ENCODE measurements around the gene TCP11L2.

Gene TCP11L2

GRCh38 chr12:106258935-106259334 is 43.6 kb upstream of the TCP11L2 start:
- Histone ChIP-seq H3K27me3 (ENCODE audit: insufficient read depth, low read length, poor library complexity, severe bottlenecking) (no peaks in the 10 kb centered on the region), H3K36me3 (ENCODE audit: insufficient read depth, low read length) (no peaks in the 10 kb centered on the region), H4K20me1 (ENCODE audit: insufficient read depth, low read length, poor library complexity, severe bottlenecking) (no peaks in the 10 kb centered on the region), H2AFZ (ENCODE audit: low read length) (no peak overlapping the region), H3F3A (ENCODE audit: low read depth) (no peaks in the 10 kb centered on the region), H3K9me2 (replicated peaks; ENCODE audit: low read depth, low read length) (no peaks in the 10 kb centered on the region), H3K9ac (ENCODE audit: low read depth, low read length, poor library complexity, severe bottlenecking) (no peak overlapping the region), H3K9me3 (ENCODE audit: insufficient read depth, low read depth, low read length) (no peaks in the 10 kb centered on the region), H3K79me2 (ENCODE audit: insufficient read depth, low read length) (no peaks in the 10 kb centered on the region), H3K4me3 (ENCODE audit: low read length, poor library complexity, severe bottlenecking) (no peak overlapping the region), H3K4me1 (ENCODE audit: insufficient read depth, low read length, poor library complexity, severe bottlenecking) (no peaks in the 10 kb centered on the region), H3K4me2 (ENCODE audit: low read depth, low read length, poor library complexity, severe bottlenecking) (no peak overlapping the region)
- TF ChIP-seq, protein P1, sequence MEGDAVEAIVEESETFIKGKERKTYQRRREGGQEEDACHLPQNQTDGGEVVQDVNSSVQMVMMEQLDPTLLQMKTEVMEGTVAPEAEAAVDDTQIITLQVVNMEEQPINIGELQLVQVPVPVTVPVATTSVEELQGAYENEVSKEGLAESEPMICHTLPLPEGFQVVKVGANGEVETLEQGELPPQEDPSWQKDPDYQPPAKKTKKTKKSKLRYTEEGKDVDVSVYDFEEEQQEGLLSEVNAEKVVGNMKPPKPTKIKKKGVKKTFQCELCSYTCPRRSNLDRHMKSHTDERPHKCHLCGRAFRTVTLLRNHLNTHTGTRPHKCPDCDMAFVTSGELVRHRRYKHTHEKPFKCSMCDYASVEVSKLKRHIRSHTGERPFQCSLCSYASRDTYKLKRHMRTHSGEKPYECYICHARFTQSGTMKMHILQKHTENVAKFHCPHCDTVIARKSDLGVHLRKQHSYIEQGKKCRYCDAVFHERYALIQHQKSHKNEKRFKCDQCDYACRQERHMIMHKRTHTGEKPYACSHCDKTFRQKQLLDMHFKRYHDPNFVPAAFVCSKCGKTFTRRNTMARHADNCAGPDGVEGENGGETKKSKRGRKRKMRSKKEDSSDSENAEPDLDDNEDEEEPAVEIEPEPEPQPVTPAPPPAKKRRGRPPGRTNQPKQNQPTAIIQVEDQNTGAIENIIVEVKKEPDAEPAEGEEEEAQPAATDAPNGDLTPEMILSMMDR (conservative IDR thresholded peaks at IDR 0.05; ENCODE audit: low read length), result no peak
- no peak for TF ChIP-seq EZH2phosphoT487 (IDR thresholded peaks at IDR 0.05; ENCODE audit: borderline replicate concordance)

DNA sequence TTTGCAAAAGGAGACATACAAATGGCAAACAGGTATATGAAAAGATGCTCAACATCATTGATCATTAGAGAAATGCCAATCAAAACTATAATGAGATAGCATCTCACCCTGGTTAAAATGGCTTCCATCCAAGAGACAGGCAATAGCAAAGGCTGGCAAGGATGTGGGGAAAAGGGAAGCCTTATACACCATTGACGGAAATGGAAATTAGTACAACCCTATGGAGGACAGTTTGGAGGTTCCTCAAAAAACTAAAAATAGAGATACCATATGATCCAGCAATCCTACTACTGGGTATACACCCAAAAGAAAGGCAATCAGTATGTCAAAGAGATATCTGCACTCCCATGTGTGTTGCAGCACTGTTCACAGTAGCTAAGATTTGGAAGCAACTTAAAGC is 37.4 kb upstream of the TCP11L2 start:
- H3K4me1 ChIP-seq (ENCODE audit: insufficient read depth, low read length, poor library complexity, severe bottlenecking), result peaks cover 20% of the 10 kb centered on the region
- H3K4me2 ChIP-seq (ENCODE audit: low read depth, low read length, poor library complexity, severe bottlenecking), result no peak overlapping the region
- no peaks in the 10 kb centered on the region for H3K9me3 ChIP-seq (ENCODE audit: insufficient read depth, low read depth, low read length)
- TF ChIP-seq, protein P1 (conservative IDR thresholded peaks at IDR 0.05; ENCODE audit: low read length), result no peak
- TF ChIP-seq EZH2phosphoT487 (IDR thresholded peaks at IDR 0.05; ENCODE audit: borderline replicate concordance), result no peak
- H3K4me3 ChIP-seq (ENCODE audit: low read length, poor library complexity, severe bottlenecking), result no peak overlapping the region
- no peak overlapping the region for H3K9ac ChIP-seq (ENCODE audit: low read depth, low read length, poor library complexity, severe bottlenecking)
- no peaks in the 10 kb centered on the region for H3K9me2 ChIP-seq (replicated peaks; ENCODE audit: low read depth, low read length)
- no peaks in the 10 kb centered on the region for H3K27me3 ChIP-seq (ENCODE audit: insufficient read depth, low read length, poor library complexity, severe bottlenecking)
- H3F3A ChIP-seq (ENCODE audit: low read depth), result no peaks in the 10 kb centered on the region
- H3K79me2 ChIP-seq (ENCODE audit: insufficient read depth, low read length), result no peaks in the 10 kb centered on the region
- H4K20me1 ChIP-seq (ENCODE audit: insufficient read depth, low read length, poor library complexity, severe bottlenecking), result no peaks in the 10 kb centered on the region
- no peaks in the 10 kb centered on the region for H3K36me3 ChIP-seq (ENCODE audit: insufficient read depth, low read length)
- no peak overlapping the region for H2AFZ ChIP-seq (ENCODE audit: low read length)

GRCh38 chr12:106267535-106267934 is 35.0 kb upstream of the TCP11L2 start:
- H3F3A ChIP-seq (ENCODE audit: low read depth), result no peaks in the 10 kb centered on the region
- H2AFZ ChIP-seq (ENCODE audit: low read length), result no peak overlapping the region
- TF ChIP-seq, protein P1 (conservative IDR thresholded peaks at IDR 0.05; ENCODE audit: low read length), result no peak
- no peak for TF ChIP-seq EZH2phosphoT487 (IDR thresholded peaks at IDR 0.05; ENCODE audit: borderline replicate concordance)
- peak overlapping the region; percentile 11 for H3K4me2 ChIP-seq (ENCODE audit: low read depth, low read length, poor library complexity, severe bottlenecking)
- no peaks in the 10 kb centered on the region for H4K20me1 ChIP-seq (ENCODE audit: insufficient read depth, low read length, poor library complexity, severe bottlenecking)
- H3K9me2 ChIP-seq (replicated peaks; ENCODE audit: low read depth, low read length), result no peaks in the 10 kb centered on the region
- H3K79me2 ChIP-seq (ENCODE audit: insufficient read depth, low read length), result no peaks in the 10 kb centered on the region
- no peaks in the 10 kb centered on the region for H3K9me3 ChIP-seq (ENCODE audit: insufficient read depth, low read depth, low read length)
- no peak overlapping the region for H3K9ac ChIP-seq (ENCODE audit: low read depth, low read length, poor library complexity, severe bottlenecking)
- H3K4me3 ChIP-seq (ENCODE audit: low read length, poor library complexity, severe bottlenecking), result no peak overlapping the region
- H3K4me1 ChIP-seq (ENCODE audit: insufficient read depth, low read length, poor library complexity, severe bottlenecking), result peaks cover 20% of the 10 kb centered on the region
- no peaks in the 10 kb centered on the region for H3K36me3 ChIP-seq (ENCODE audit: insufficient read depth, low read length)
- no peaks in the 10 kb centered on the region for H3K27me3 ChIP-seq (ENCODE audit: insufficient read depth, low read length, poor library complexity, severe bottlenecking)

All from Loucy (cell line).